Activated CD8-positive, alpha-beta memory T cell treated with anti-CD3 and anti-CD28 coated beads, Interleukin-2, amount 10 ng/mL, durations not matched to agents 7 days and 5 days (primary cell): ENCODE measurements around the gene SUSD3. TPM values are rescaled to one million over a fixed set of nuclear protein-coding genes. Genes with fewer than 3 reads are reported as not detected.
"Not testable (repeated sequence)": the region's sequence is repeated elsewhere in the genome, so short reads cannot be mapped to it uniquely, and the experiment has no call there.

Source experiments
- ATAC-seq: fragments of 150-1000 bp; cut with Tn5 transposase; one replicate; pipeline ENCODE4 v1.10.0; 2021; ENCODE audit warnings: moderate library complexity
- CTCF ChIA-PET: fragments of 350-600 bp; sonication (Branson Sonifier 250); formaldehyde crosslinking; loops from one replicate; lab custom pipeline; 2021; ENCODE audit warnings: antibody characterized with exemption; lab: Charles Lee
- DNase-seq: peaks from one replicate; pipeline ENCODE4 v3.0.0-alpha.2; 2020
- H3K27ac Mint-ChIP-seq: one replicate; pipeline ENCODE4 v1.8.0; 2021; ENCODE audit warnings: mild to moderate bottlenecking, mixed read lengths
- H3K27me3 Mint-ChIP-seq: one replicate; pipeline ENCODE4 v1.8.0; 2021; ENCODE audit warnings: mixed read lengths
- H3K36me3 Mint-ChIP-seq: one replicate; pipeline ENCODE4 v1.8.0; 2021; ENCODE audit warnings: mild to moderate bottlenecking, mixed read lengths
- H3K4me1 Mint-ChIP-seq: one replicate; pipeline ENCODE4 v1.8.0; 2021; ENCODE audit warnings: mixed read lengths
- H3K4me3 Mint-ChIP-seq: one replicate; pipeline ENCODE4 v1.8.0; 2021; ENCODE audit warnings: mild to moderate bottlenecking, moderate library complexity, mixed read lengths
- H3K9me3 Mint-ChIP-seq: one replicate; pipeline ENCODE4 v1.8.0; 2022; ENCODE audit warnings: low read depth, mixed read lengths
- total RNA-seq, 2 experiments: library from RNA; stranded (reverse); gene quantifications; one replicate each; pipeline ENCODE4 v1.2.3, GENCODE V29; 2021

SUSD3 gene
- total RNA-seq: 10 to 100 TPM; 40.1 to 67.3 TPM

DNA sequence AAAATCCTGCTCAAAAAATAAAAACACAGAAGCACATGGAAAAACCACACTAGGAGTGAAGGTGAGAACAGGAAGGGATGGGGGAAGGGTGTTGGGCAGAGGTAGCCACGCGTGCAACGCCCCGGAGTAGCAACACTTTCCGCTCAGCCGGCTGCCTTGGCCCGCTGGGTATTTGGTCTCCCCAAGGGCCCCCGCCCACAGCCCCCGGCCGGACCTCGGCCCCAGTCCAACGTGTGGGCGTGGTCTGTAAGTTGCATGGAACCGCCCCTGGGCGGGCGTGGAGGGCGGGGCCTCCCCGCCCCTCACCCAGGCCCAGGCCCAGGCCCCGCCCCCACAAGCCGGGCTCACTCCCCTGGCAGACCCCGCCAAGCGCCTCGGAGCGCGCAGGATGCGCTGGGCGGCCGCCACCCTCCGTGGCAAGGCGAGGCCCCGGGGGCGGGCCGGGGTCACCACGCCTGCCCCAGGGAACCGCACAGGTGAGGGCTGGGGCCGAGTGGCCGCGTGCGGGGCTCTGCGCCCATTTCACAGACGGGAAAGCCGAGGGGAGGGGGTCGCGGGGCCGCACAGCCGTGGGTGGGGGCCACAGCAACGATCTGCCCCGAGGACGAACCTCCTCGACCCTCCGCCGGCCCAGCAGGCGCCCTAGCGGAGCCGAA is at the start of gene SUSD3:
TSS of gene SUSD3 (plus strand) at position 347 of the 656 bp plus-strand sequence. CDS start at position 389, 42 bp downstream.
- H3K4me3 Mint-ChIP-seq: peak within 1 kb of the TSS; percentile 85

DNA sequence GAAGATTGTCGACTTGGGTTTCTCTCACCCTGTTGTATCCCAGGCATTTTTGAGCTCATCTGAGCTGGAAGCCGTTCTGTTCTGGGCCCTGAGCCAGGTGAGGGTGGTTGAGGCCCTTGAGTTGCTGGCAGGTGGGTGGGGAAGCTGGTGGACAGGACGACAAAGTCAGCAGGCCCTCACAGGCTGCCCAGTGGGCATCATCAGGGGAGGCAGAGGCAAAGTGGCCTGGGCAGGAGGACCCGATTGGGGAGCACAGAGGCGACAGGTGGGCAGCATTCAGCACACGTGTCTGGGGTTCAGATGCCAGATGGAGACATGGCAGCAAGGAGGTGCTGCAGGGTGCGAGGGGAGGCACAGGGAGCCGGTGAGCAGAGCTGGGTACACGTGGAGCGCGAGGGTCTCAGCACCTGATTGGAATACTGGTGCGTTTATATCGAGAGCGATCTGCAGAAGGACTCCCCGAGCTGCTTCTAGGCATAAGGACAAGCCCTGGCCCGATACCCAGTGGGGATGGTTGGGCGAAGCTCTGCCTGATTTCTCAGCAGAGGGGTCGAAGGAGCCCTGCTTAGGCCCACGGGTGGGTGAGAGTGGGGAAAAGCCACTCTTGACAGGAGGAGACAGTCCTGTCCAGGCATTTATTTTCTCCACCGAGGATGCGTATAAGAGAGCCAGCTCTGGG is 49.0 kb upstream of the SUSD3 start:
- no peaks in the 10 kb centered on the region for H3K27me3 Mint-ChIP-seq
- CTCF ChIA-PET: no interaction called here
- no peaks in the 10 kb centered on the region for H3K9me3 Mint-ChIP-seq
- H3K36me3 Mint-ChIP-seq: peaks cover 46% of the 10 kb centered on the region
- peaks cover 5% of the 10 kb centered on the region for H3K4me1 Mint-ChIP-seq
- no peak for ATAC-seq
- H3K4me3 Mint-ChIP-seq: no peak overlapping the region
- no peak overlapping the region for H3K27ac Mint-ChIP-seq
- no peak for DNase-seq

More for the DNA sequence above, at the start of gene SUSD3:
- H3K27ac Mint-ChIP-seq: peak within 1 kb of the TSS; percentile 93
- H3K36me3 Mint-ChIP-seq: peaks cover 7% of the 10 kb centered on the region
- peak; percentile 76 for DNase-seq
- no peaks in the 10 kb centered on the region for H3K9me3 Mint-ChIP-seq
- CTCF ChIA-PET: interaction anchor here (1.2 to 1.3 kb wide), 3 partner anchors 33 to 55 kb away, joined by 3 to 6 read pairs (median 5); no protein-coding TSS in a partner anchor
- peak; percentile 72 for ATAC-seq
- no peaks in the 10 kb centered on the region for H3K27me3 Mint-ChIP-seq
- peaks cover 51% of the 10 kb centered on the region for H3K4me1 Mint-ChIP-seq

DNA sequence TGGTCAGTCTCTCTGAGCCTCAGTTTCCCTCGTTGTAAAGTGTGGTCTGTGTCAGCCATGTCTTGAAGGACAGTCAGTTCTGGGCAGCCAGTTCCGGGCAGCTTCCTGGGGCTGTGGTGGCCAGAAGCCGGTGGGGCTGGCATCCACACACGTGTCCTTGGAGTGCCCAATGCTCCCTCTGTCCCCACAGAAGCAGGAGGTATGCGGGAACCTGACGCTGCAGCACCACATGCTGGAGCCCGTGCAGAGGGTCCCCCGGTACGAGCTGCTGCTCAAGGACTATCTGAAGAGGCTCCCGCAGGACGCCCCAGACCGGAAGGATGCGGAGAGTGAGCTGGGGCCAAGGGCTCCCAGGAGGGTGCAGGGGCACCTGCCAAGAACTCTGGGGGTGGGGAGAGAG is 48.4 kb upstream of the SUSD3 start:
- DNase-seq (no peak), ATAC-seq (no peak)
- Mint-ChIP-seq H3K4me1 (peaks cover 4% of the 10 kb centered on the region), H3K9me3 (no peaks in the 10 kb centered on the region), H3K36me3 (peaks cover 48% of the 10 kb centered on the region), H3K27me3 (no peaks in the 10 kb centered on the region), H3K27ac (no peak overlapping the region), H3K4me3 (no peak overlapping the region)
- CTCF ChIA-PET: no interaction called here

DNA sequence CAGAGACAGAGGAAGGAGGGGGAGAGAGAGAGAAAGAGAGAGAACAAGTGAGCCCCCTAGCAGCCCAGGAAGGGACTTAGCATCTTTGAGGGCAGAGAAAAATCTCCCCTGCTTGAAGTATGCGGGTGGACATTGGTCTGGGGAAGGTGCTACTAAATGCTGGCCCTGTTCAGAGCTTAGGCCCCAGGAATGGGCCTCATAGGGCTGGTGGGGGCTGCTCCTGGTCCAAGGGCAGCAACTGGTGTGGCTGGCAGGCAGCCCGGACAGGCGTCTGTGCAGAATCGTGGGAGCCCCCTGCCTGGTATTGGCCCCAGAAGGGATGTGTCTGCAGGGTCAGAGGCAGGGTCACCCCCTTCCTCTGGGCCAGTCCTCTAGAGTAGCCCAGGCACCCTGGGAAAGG is 47.8 kb upstream of the SUSD3 start:
- no peak for ATAC-seq
- no peak for DNase-seq
- CTCF ChIA-PET: no interaction called here

DNA sequence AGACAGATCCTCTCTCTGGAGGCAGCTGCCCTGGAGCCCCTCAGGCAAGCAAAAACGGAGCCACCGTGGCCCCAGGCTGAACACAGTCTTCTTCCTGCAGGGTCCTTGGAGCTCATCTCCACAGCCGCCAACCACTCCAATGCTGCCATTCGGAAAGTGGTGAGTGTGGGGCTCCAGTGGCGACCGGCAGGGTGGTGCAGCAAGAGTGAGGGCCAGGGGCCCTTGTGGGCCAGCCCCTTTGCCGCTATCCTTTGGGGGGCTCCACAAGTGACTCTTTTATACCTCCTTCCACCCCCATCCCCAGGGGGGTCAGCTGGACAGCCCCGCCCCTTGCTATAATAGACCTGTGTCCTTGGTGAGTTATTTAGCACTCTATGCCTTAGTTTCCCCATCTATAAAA is 47.4 kb upstream of the SUSD3 start:
- CTCF ChIA-PET: no interaction called here
- Mint-ChIP-seq H3K36me3 (peaks cover 47% of the 10 kb centered on the region), H3K9me3 (no peaks in the 10 kb centered on the region), H3K27me3 (no peaks in the 10 kb centered on the region), H3K4me1 (peaks cover 2% of the 10 kb centered on the region), H3K27ac (no peak overlapping the region), H3K4me3 (no peak overlapping the region)
- DNase-seq: no peak
- ATAC-seq: no peak

More for the DNA sequence above, 47.8 kb upstream of the SUSD3 start:
- peaks cover 48% of the 10 kb centered on the region for H3K36me3 Mint-ChIP-seq
- H3K9me3 Mint-ChIP-seq: no peaks in the 10 kb centered on the region
- H3K27ac Mint-ChIP-seq: no peak overlapping the region
- no peaks in the 10 kb centered on the region for H3K27me3 Mint-ChIP-seq
- peaks cover 2% of the 10 kb centered on the region for H3K4me1 Mint-ChIP-seq
- H3K4me3 Mint-ChIP-seq: no peak overlapping the region

DNA sequence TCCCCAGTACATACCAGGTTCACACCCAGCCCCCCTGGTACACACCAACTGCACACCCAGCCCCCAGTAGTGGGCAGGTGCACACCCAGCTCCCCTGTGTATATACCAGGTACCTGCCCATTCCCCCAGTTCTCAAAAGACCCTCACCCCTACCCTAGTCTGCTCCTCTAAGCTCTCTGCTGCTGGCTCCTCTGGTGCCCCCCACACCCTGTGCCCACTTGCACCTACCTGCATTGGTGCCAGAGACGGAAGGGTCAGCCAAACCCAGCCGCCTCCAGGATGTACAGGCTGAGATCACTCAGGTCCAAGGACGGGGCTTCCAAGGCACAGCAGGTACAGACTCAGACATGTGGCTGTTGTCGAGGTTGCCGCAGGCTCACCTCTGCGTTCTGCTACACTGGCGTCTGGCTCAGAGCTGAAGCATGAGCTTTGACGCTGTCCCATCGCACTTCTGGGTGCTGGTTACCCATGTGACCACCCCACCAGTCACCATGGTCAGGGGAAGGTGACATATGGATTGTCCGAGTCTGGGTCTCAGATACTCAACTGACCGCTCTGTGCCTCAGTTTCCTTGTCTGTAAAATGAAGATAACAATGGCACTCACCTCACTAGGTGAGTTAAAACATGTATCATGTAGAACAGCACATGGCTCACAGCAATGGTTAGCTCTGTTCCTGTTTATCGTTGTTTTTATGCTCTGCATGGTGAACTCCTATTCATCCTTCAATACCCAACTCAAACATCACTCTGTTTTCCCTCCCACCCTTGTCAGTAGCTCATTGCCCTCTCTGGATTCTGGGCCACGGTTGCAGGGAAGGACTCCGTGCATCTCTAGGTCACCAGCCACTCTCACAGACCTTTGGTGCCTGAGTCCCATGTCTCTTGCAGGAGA is 45.3 kb upstream of the SUSD3 start:
- Mint-ChIP-seq H3K4me3 (no peak overlapping the region), H3K27ac (no peak overlapping the region), H3K36me3 (peaks cover 44% of the 10 kb centered on the region), H3K27me3 (no peaks in the 10 kb centered on the region), H3K9me3 (no peaks in the 10 kb centered on the region), H3K4me1 (no peaks in the 10 kb centered on the region)
- DNase-seq (no peak), ATAC-seq (no peak)
- CTCF ChIA-PET: interaction anchor here (2.5 kb wide), 1 partner anchor 9 kb away, joined by 14 read pairs; no protein-coding TSS in a partner anchor

DNA sequence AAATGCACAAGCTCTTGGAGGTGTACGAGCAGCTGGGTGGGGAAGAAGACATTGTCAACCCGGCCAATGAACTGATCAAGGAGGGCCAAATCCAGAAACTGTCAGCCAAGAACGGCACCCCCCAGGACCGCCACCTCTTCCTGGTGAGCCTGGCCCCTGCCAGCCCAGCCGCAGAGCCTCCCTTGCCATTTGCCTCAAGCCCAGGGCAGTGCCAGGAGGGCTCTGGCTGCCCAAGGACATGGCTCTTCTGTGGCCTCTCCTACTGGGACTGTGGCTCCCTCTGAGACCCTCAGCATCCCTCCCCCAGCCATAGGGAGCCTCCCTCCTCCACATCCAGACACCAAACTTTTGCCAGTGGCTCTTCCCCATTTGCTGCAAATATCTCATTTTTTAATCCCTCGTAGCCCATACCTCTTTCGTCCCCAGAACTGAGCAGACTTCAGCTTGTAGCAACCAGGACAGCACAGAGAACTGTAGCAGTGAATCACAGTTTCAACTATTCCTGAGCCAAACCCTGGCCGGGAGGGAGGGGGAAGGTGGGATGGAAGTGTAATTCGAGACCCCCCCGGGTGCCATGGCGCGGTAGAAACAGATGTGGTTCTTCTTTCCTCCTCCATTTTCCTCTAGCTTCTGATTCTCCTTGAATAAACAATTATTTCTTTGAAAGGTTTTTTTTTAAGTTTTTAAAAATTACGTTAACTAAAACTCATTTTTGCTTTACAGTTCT is 44.5 kb upstream of the SUSD3 start:
- CTCF ChIA-PET: interaction anchor here (0.9 to 2.5 kb wide), 2 partner anchors 10 to 553 kb away, joined by 3 to 14 read pairs; no protein-coding TSS in a partner anchor
- Mint-ChIP-seq H3K27ac (peak overlapping the region; percentile 27), H3K36me3 (peaks cover 44% of the 10 kb centered on the region)

DNA sequence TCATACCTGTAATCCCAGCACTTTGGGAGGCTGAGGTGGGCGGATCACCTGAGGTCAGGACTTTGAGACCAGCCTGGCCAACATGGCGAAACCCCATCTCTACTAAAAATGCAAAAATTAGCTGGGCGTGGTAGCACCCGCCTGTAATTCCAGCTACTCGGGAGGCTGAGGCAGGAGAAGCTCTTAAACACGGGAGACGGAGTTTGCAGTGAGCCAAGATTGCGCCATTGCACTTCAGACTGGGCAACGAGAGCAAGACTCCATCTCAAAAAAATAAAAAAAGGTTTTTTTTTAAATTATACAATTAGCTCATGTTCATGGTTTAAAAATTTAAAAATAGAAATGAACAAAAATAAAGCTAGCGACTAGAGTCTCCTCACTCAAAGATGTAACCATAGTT is 43.3 kb upstream of the SUSD3 start:
- not testable (repeated sequence) for H3K9me3 Mint-ChIP-seq, ATAC-seq, DNase-seq, H3K27ac Mint-ChIP-seq, H3K4me3 Mint-ChIP-seq, H3K27me3 Mint-ChIP-seq, H3K4me1 Mint-ChIP-seq
- H3K36me3 Mint-ChIP-seq: peaks cover 43% of the 10 kb centered on the region
- CTCF ChIA-PET: interaction anchor here (0.8 to 1.6 kb wide), 6 partner anchors 9 to 551 kb away, joined by 3 to 9 read pairs (median 3); no protein-coding TSS in a partner anchor

More for the DNA sequence above, 44.5 kb upstream of the SUSD3 start:
- H3K27me3 Mint-ChIP-seq: no peaks in the 10 kb centered on the region
- no peaks in the 10 kb centered on the region for H3K4me1 Mint-ChIP-seq
- DNase-seq (no peak), ATAC-seq (no peak)
- no peak overlapping the region for H3K4me3 Mint-ChIP-seq
- no peaks in the 10 kb centered on the region for H3K9me3 Mint-ChIP-seq

DNA sequence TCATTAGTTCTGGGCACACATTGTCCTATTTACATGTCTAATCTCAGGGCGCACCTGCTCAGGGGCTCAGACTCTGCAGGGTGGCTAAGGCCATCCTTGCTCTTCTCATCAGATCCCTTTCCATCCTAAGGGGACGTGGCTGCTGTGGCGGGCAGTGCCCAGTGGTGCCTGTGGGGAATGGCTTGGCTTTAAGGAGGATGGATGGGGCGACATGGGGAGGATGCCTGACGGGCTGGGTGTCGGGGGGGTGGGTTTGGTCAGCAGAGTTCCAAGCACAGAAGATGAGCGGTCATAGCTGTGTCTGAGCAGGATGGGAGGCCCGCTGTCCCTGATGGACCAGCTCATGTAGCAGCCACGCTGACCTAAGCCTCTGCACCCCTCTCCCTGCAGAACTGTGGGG is 40.9 kb upstream of the SUSD3 start:
- CTCF ChIA-PET: interaction anchor here (4.2 kb wide), 1 partner anchor 14 kb away, joined by 11 read pairs; no protein-coding TSS in a partner anchor
- Mint-ChIP-seq H3K9me3 (no peaks in the 10 kb centered on the region), H3K27me3 (no peaks in the 10 kb centered on the region), H3K4me1 (peaks cover 17% of the 10 kb centered on the region), H3K27ac (no peak overlapping the region), H3K4me3 (no peak overlapping the region), H3K36me3 (peaks cover 46% of the 10 kb centered on the region)
- DNase-seq (no peak), ATAC-seq (no peak)

DNA sequence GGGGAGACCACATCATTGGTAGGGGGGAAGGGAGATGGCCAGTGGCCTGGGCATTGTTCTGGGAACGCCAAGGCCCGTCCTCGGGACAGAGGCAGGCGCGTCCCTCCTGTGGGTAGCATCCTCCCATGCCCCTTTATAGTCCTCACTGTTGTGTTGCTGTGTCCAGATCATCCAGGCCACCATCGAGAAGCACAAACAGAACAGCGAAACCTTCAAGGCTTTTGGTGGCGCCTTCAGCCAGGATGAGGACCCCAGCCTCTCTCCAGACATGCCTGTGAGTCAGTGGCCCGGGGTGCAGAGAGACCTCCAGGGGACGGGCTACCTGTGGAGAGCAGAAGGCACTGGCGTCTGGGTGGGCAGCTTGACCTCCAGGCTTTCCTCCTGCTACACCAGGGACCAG is 38.4 kb upstream of the SUSD3 start:
- Mint-ChIP-seq H3K27me3 (no peaks in the 10 kb centered on the region), H3K27ac (peak overlapping the region; percentile 24), H3K9me3 (no peaks in the 10 kb centered on the region), H3K4me1 (peaks cover 28% of the 10 kb centered on the region), H3K36me3 (peaks cover 39% of the 10 kb centered on the region), H3K4me3 (no peak overlapping the region)
- CTCF ChIA-PET: interaction anchor here (1.3 to 4.2 kb wide), 2 partner anchors 17 to 84 kb away, joined by 3 to 11 read pairs; no protein-coding TSS in a partner anchor
- no peak for ATAC-seq
- no peak for DNase-seq

DNA sequence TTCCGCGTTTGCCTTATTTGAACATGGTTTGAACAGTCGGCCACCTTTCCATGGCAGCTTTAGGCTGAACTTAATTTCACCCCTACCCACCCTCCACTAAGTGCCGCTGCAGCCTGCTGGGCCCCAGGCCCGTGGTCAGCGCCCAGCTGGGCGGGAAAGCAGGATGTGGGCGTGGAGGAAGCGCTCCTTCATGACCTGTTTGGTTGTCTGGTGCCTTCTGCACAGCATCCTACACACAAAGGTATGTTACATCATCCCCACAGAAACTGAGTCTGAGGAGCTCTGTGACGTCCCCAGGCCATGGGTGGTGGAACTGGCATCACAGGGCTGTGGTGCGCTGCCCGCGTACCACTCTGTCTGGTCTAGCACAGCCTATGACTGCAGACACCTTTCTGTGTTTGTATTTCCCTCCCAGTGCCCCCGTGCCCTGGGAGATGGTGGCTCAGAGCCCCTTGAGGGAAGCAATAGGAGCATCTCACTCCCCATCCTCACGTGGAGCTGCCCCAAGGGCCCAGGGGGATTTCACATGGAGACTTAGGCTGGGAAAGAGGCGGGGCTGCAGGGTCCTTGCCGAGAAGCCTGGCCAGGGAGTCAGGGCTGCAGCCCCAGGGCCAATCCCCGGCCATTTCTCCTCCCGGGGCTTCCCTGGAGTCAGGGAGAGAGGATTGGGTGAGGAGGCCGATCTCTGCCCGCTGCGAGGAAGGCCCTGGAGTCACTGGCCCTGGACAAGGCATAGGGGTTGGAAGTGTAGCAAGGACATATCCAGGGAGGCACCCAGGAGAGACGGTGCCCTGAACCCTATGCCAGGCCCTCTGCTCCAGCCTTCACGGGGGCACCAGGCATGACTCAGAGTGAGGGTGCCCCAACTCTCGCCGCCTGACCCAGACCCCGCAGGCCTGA is 37.5 kb upstream of the SUSD3 start:
- peak overlapping the region; percentile 71 for H3K27ac Mint-ChIP-seq
- ATAC-seq: peak; percentile 37
- H3K36me3 Mint-ChIP-seq: peaks cover 38% of the 10 kb centered on the region
- no peak overlapping the region for H3K4me3 Mint-ChIP-seq
- peaks cover 37% of the 10 kb centered on the region for H3K4me1 Mint-ChIP-seq
- no peaks in the 10 kb centered on the region for H3K27me3 Mint-ChIP-seq
- CTCF ChIA-PET: interaction anchor here (0.9 to 4.2 kb wide), 3 partner anchors 18 to 84 kb away, joined by 3 to 11 read pairs (median 3); no protein-coding TSS in a partner anchor
- H3K9me3 Mint-ChIP-seq: no peaks in the 10 kb centered on the region
- DNase-seq: peak; percentile 71

DNA sequence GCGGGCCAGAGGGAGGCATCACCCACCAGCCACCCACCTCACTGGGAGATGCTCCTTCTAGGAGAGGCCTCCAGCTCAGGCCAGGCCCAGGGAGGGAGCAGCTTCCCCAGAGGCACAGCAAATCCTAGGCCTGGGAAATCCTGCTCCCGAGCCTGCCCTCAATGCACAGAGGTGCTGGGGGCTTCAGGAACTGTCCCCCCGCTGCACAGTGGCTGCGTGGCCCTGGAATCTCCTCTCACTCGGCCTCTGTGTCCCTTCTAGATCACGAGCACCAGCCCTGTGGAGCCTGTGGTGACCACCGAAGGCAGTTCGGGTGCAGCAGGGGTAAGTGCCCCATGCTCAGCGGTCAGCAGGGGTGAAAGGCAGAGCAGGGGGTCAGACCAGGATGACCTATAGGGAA is 36.4 kb upstream of the SUSD3 start:
- DNase-seq (no peak), ATAC-seq (no peak)
- CTCF ChIA-PET: no interaction called here
- H3K4me1 Mint-ChIP-seq: peaks cover 48% of the 10 kb centered on the region
- H3K4me3 Mint-ChIP-seq: no peak overlapping the region
- peaks cover 42% of the 10 kb centered on the region for H3K36me3 Mint-ChIP-seq
- no peak overlapping the region for H3K27ac Mint-ChIP-seq
- H3K27me3 Mint-ChIP-seq: no peaks in the 10 kb centered on the region
- H3K9me3 Mint-ChIP-seq: no peaks in the 10 kb centered on the region
